Stimulated activated CD4-positive, alpha-beta T cell treated with anti-CD3 and anti-CD28 coated beads, Interleukin-1b, Interleukin-23, amount 100 ng/mL, for 1 hour (primary cell): ENCODE measurements around the gene SELENOV.

ENCODE experiments used
- DNase-seq, 2 donors: peaks; one replicate each; pipeline ENCODE4 v3.0.0-alpha.2; 2020; ENCODE audit warnings: low read depth in 2 of 2

SELENOV gene

GRCh38 chr19:39494661-39495060 is 20.3 kb upstream of the SELENOV start:
- DNase-seq = no peak

- no peak for DNase-seq
Measured at GRCh38 chr19:39496063-39496462, 18.9 kb upstream of the SELENOV start.

DNA sequence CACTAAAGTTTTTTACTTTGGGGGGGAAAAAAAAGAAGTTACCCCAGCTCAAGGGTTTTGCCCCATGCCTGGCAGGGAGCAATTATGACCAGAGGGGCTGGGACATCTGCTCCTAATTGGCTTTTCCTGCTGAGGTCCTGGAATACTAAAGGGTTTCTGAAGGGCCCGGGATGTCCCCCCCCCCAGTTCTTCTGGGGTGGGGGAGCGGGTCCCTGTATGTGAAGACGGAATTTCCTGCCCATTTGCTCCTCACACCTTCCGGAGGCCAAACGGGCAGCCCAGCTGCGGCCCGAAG is 17.3 kb upstream of the SELENOV start:
- no peak for DNase-seq

DNA sequence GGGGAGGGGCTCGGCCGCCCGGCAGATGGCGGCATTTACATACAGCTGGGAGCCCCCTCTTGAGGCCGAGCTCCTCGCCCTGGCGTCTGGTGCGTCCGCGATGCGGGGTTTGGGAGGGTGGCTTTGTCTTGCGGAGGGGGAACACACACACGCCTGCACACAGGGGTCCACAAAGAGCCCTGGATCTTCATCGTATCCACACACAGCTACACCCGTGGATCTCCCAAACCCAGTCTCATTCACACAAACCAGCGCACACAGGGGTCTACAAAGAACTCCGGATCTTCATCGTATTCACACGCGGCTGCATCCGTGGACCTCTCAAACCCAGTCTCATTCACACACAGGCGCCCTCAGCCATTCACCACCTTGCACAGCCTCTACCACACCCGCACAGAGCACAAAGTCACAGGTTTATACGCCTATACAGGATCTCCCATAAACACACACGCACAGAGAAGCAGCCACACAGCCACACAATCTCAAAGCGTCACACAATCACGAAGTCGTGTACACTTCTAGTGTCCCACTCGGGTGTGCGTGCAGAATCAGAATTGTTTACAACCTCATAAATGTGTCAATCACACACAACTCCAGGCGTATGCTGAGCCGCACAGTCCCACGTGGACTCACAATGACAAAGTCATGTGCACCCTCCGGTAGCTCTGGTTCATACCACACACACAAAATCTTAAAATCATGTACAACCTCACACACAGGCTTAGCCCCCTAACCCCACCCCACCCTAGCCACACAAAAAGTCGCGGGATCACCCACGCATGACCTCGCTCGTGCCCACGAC is 16.7 kb upstream of the SELENOV start:
- DNase-seq = no peak

GRCh38 chr19:39498798-39499642 is 15.9 kb upstream of the SELENOV start, which contains the start of gene DLL3:
Gene DLL3, plus strand, starts transcription at chr19:39498947. Its CDS starts 28 bp downstream, at chr19:39498975.
- DNase-seq = no peak

- DNase-seq = no peak
Measured at GRCh38 chr19:39499932-39500331, 15.0 kb upstream of the SELENOV start.

GRCh38 chr19:39500543-39500942 is 14.4 kb upstream of the SELENOV start:
- DNase-seq = no peak

DNA sequence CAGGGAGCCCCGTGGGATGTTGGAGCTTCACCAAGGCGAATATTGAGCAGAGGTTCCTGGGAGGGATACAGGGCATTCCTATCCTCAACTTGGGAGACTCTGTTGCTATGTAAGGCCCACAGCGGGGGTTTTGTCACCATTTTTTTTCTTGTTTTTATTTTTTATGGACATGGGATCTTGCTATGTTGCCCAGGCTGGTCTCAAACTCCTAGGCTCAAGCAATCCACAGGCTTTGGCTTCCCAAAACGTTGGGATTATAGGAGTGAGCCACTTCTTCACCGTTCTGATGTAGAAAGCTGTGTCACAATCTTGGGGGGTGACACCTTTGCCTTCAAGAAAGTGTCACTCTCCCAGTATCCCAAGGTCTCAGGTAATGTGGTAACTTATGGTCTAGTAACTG is 13.6 kb upstream of the SELENOV start:
- no peak for DNase-seq

- DNase-seq = peak; percentile 47 to 64
Measured at GRCh38 chr19:39502640-39503417, 12.1 kb upstream of the SELENOV start.

- no peak for DNase-seq
Measured at GRCh38 chr19:39506598-39506943, 8.4 kb upstream of the SELENOV start.

- DNase-seq = peak in 1 of 2 donors; percentile 27
Measured at GRCh38 chr19:39506944-39507714, 7.8 kb upstream of the SELENOV start.

DNA sequence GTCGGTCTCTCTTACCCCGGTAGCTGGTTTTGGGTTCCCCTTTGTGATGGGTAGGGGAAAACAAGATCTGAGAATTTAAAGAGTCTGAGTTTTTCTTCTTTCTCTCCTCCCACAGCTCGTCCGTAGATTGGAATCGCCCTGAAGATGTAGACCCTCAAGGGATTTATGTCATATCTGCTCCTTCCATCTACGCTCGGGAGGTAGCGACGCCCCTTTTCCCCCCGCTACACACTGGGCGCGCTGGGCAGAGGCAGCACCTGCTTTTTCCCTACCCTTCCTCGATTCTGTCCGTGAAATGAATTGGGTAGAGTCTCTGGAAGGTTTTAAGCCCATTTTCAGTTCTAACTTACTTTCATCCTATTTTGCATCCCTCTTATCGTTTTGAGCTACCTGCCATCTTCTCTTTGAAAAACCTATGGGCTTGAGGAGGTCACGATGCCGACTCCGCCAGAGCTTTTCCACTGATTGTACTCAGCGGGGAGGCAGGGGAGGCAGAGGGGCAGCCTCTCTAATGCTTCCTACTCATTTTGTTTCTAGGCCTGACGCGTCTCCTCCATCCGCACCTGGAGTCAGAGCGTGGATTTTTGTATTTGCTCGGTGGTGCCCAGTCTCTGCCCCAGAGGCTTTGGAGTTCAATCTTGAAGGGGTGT is 7.1 kb upstream of the SELENOV start:
- DNase-seq = no peak

- DNase-seq = no peak
Measured at GRCh38 chr19:39508629-39509028, 6.3 kb upstream of the SELENOV start.

DNA sequence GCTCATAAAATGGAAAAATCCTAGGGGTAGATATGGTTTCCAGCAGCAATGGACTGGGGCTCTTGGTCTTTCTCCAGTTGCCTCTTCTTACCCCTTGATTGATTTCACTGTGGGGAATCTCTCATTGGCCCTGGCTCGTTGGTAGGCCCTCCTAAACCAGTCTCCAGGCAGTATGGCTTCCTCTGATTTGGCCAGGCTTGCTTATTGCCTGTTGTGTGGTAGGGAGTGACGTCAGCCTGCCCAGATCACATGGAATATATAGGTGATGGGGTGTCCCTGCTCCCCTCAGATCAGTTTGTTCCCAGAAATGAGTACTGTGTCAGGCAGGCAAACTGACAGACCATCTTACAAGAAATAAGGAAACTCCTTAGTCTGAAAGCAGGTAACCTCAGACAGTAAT is 5.7 kb upstream of the SELENOV start:
- DNase-seq = no peak

- no peak for DNase-seq
Measured at GRCh38 chr19:39512988-39513387, 2.0 kb upstream of the SELENOV start.

GRCh38 chr19:39515551-39516191 is 732 bp downstream of the SELENOV start:
- DNase-seq = no peak

GRCh38 chr19:39516270-39516669 is 1.3 kb downstream of the SELENOV start:
- no peak for DNase-seq

GRCh38 chr19:39517432-39517831 is 2.5 kb downstream of the SELENOV start:
- DNase-seq = no peak

GRCh38 chr19:39518458-39518857 is 3.5 kb downstream of the SELENOV start:
- DNase-seq = no peak

- DNase-seq = no peak
Measured at GRCh38 chr19:39518975-39519374, 4.0 kb downstream of the SELENOV start.
